HepG2 (cell line): ENCODE results near the gene RFC1. TPM values are rescaled to one million over a fixed set of nuclear protein-coding genes. Genes with fewer than 3 reads are reported as not detected.

Experiments used
- ARNTL ChIP-seq: sonication (generic); formaldehyde crosslinking; IDR thresholded peaks from 2 replicates; pipeline ENCODE4 v1.4.0; 2020; ENCODE audit warnings: mild to moderate bottlenecking, missing genetic modification reagents
- CENPT ChIP-seq: sonication (generic); formaldehyde crosslinking; IDR thresholded peaks from 2 replicates; pipeline ENCODE4 v1.8.0; 2022; ENCODE audit warnings: low read depth, mild to moderate bottlenecking, moderate library complexity, missing genetic modification reagents
- CHCHD3 ChIP-seq: sonication (generic); formaldehyde crosslinking; IDR thresholded peaks from 2 replicates; pipeline ENCODE4 v1.8.0; 2022; ENCODE audit warnings: mild to moderate bottlenecking, missing genetic modification reagents, moderate library complexity
- KMT2A ChIP-seq: sonication (generic); formaldehyde crosslinking; IDR thresholded peaks from 2 replicates; pipeline ENCODE4 v1.4.0; 2020; ENCODE audit warnings: missing genetic modification reagents
- NFKBIZ ChIP-seq: IDR thresholded peaks from 2 replicates; pipeline ENCODE4 v1.6.1; 2018; ENCODE audit warnings: missing genetic modification reagents, missing compliant biosample characterization
- NPAS2 ChIP-seq: sonication (generic); formaldehyde crosslinking; IDR thresholded peaks from 2 replicates; pipeline ENCODE4 v1.8.0; 2022; ENCODE audit warnings: mild to moderate bottlenecking, missing genetic modification reagents, borderline replicate concordance
- NR2F6 ChIP-seq, 2 experiments: IDR thresholded peaks; 2 replicates each; pipeline ENCODE4 v1.6.1; 2016; ENCODE audit warnings: antibody characterized with exemption in 1 of 2, mild to moderate bottlenecking in 1 of 2
- SP1 ChIP-seq, 2 experiments: fragments of 450-650 bp in 1 of 2; sonication (generic) in 1 of 2; formaldehyde crosslinking in 1 of 2; IDR thresholded peaks; 2 replicates each; pipeline versions ENCODE4 v1.4.0 to v1.6.1; 2016 to 2020; ENCODE audit warnings: missing genetic modification reagents in 1 of 2
- ZNF788 ChIP-seq: sonication (generic); formaldehyde crosslinking; IDR thresholded peaks from 2 replicates; pipeline ENCODE4 v1.5.0; 2020; ENCODE audit warnings: mild to moderate bottlenecking, missing genetic modification reagents, borderline replicate concordance
- ZNF792 ChIP-seq: IDR thresholded peaks from 2 replicates; pipeline ENCODE4 v1.6.1; 2016
- ZSCAN31 ChIP-seq: sonication (generic); formaldehyde crosslinking; IDR thresholded peaks from 2 replicates; pipeline ENCODE4 v1.5.0; 2020; ENCODE audit warnings: low read depth, mild to moderate bottlenecking, missing genetic modification reagents
- polyA plus RNA-seq, 8 experiments: library from polyadenylated mRNA; depleted of rRNA in 3 of 8; stranded (reverse) in 7 of 8; unstranded in 1 of 8; fragments of >200 nt; fragmentation: Illumina TruSeq in 4 of 8; extraction: Trizol in 4 of 8; gene quantifications; 2 replicates each; pipeline versions ENCODE4 v1.2.1 to v1.2.3, GENCODE V29; 2011 to 2016; ENCODE audit warnings: low read depth in 4 of 8, missing spikeins in 1 of 8, mixed read lengths in 1 of 8; ENCODE audit not compliant: insufficient read depth in 1 of 8
- total RNA-seq, 5 experiments: library from RNA; depleted of rRNA; stranded (reverse); fragments of >200 nt; fragmentation: Illumina TruSeq; extraction: Trizol; gene quantifications; 2 replicates each; pipeline ENCODE4 v1.2.3, GENCODE V29; 2016; ENCODE audit warnings: low read depth in 1 of 5
- TF ChIP-seq, protein P1 (sequence below): sonication (generic); formaldehyde crosslinking; IDR thresholded peaks from 2 replicates; pipeline ENCODE4 v1.4.0; 2020; ENCODE audit warnings: mild to moderate bottlenecking, low read depth, missing genetic modification reagents
- TF ChIP-seq, protein P2 (sequence below): sonication (generic); formaldehyde crosslinking; IDR thresholded peaks from 2 replicates; pipeline ENCODE4 v1.5.1; 2020; ENCODE audit warnings: missing genetic modification reagents, mild to moderate bottlenecking, borderline replicate concordance
- TF ChIP-seq, protein P3 (sequence below), 2 experiments: sonication (generic) in 1 of 2; formaldehyde crosslinking in 1 of 2; IDR thresholded peaks; 2 replicates each; pipeline versions ENCODE4 v1.5.1 to v1.6.1; 2011 to 2020; ENCODE audit warnings: borderline replicate concordance in 1 of 2, low read depth in 1 of 2, low read length in 1 of 2, mild to moderate bottlenecking in 1 of 2, missing genetic modification reagents in 1 of 2, moderate library complexity in 1 of 2
- TF ChIP-seq, protein P4 (sequence below): sonication (generic); formaldehyde crosslinking; IDR thresholded peaks from 2 replicates; pipeline ENCODE4 v1.5.0; 2020; ENCODE audit warnings: mild to moderate bottlenecking, missing genetic modification reagents, borderline replicate concordance

The RFC1 gene
- total and polyA plus RNA-seq, 2 of the 13 experiments (the other 11 are each of a cell fraction or from before 2014, with no cell fraction given): 15.9 to 78.8 TPM

DNA sequence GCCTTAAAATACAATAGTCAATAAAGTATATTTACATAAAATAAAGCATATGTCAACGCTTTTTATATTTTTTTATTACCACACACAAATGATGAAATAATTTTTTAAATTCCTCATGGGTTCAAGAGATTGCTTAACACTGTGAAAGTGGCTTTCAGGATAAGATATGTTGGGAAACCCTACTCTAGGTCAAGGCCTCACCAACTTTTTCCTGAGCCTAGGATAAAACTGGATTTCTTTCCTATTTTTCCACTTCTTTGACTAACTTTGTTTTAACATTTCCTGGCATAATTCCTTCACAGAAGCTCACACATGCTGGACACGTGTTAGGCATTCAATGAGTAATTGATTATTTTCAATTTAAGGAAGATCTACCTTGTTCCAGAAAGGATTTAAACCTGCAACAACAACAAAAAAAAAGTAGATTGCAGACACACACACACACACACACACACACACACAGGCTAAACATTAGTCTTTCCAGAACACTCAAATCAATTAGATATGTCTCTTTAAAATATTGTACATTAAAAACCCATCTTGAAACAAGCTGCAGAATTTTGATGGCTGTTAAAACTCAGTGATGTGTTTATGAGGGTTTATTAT is 49.6 kb upstream of the RFC1 start (continued):
- TF ChIP-seq ZSCAN31 (CRISPR knock-in tag): no peak
- no peak for TF ChIP-seq CHCHD3 (CRISPR knock-in tag)
- TF ChIP-seq, protein P1, sequence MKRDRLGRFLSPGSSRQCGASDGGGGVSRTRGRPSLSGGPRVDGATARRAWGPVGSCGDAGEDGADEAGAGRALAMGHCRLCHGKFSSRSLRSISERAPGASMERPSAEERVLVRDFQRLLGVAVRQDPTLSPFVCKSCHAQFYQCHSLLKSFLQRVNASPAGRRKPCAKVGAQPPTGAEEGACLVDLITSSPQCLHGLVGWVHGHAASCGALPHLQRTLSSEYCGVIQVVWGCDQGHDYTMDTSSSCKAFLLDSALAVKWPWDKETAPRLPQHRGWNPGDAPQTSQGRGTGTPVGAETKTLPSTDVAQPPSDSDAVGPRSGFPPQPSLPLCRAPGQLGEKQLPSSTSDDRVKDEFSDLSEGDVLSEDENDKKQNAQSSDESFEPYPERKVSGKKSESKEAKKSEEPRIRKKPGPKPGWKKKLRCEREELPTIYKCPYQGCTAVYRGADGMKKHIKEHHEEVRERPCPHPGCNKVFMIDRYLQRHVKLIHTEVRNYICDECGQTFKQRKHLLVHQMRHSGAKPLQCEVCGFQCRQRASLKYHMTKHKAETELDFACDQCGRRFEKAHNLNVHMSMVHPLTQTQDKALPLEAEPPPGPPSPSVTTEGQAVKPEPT (CRISPR knock-in tag): no peak
- TF ChIP-seq ZNF792 (CRISPR knock-in tag): no peak
- peak; percentile 85 for TF ChIP-seq NR2F6 (IDR thresholded peaks at IDR 0.05)
- peak; percentile 86 for TF ChIP-seq NR2F6 (CRISPR knock-in tag; IDR thresholded peaks at IDR 0.05)
- TF ChIP-seq, protein P2, sequence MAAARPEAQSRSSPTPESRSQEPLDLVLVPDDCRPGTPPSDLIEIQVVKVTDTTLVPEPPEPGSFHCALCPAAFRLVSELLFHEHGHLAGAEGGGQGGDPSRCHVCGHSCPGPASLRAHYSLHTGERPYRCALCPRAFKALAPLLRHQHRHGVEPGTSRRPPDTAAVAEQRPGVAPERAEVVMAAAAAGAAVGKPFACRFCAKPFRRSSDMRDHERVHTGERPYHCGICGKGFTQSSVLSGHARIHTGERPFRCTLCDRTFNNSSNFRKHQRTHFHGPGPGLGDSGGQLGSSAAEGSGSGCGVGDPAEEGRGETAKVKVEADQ (CRISPR knock-in tag): no peak
- TF ChIP-seq, protein P3, sequence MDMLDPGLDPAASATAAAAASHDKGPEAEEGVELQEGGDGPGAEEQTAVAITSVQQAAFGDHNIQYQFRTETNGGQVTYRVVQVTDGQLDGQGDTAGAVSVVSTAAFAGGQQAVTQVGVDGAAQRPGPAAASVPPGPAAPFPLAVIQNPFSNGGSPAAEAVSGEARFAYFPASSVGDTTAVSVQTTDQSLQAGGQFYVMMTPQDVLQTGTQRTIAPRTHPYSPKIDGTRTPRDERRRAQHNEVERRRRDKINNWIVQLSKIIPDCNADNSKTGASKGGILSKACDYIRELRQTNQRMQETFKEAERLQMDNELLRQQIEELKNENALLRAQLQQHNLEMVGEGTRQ (IDR thresholded peaks at IDR 0.05; ENCODE audit: low read depth, low read length): no peak
- TF ChIP-seq, protein P3 (CRISPR knock-in tag; IDR thresholded peaks at IDR 0.05; ENCODE audit: borderline replicate concordance): no peak
- no peak for TF ChIP-seq SP1 (IDR thresholded peaks at IDR 0.05)
- TF ChIP-seq SP1 (CRISPR knock-in tag; IDR thresholded peaks at IDR 0.05): no peak
- TF ChIP-seq ARNTL (CRISPR knock-in tag): no peak
- TF ChIP-seq ZNF788 (CRISPR knock-in tag): no peak
- TF ChIP-seq CENPT (CRISPR knock-in tag): no peak
- TF ChIP-seq, protein P4, sequence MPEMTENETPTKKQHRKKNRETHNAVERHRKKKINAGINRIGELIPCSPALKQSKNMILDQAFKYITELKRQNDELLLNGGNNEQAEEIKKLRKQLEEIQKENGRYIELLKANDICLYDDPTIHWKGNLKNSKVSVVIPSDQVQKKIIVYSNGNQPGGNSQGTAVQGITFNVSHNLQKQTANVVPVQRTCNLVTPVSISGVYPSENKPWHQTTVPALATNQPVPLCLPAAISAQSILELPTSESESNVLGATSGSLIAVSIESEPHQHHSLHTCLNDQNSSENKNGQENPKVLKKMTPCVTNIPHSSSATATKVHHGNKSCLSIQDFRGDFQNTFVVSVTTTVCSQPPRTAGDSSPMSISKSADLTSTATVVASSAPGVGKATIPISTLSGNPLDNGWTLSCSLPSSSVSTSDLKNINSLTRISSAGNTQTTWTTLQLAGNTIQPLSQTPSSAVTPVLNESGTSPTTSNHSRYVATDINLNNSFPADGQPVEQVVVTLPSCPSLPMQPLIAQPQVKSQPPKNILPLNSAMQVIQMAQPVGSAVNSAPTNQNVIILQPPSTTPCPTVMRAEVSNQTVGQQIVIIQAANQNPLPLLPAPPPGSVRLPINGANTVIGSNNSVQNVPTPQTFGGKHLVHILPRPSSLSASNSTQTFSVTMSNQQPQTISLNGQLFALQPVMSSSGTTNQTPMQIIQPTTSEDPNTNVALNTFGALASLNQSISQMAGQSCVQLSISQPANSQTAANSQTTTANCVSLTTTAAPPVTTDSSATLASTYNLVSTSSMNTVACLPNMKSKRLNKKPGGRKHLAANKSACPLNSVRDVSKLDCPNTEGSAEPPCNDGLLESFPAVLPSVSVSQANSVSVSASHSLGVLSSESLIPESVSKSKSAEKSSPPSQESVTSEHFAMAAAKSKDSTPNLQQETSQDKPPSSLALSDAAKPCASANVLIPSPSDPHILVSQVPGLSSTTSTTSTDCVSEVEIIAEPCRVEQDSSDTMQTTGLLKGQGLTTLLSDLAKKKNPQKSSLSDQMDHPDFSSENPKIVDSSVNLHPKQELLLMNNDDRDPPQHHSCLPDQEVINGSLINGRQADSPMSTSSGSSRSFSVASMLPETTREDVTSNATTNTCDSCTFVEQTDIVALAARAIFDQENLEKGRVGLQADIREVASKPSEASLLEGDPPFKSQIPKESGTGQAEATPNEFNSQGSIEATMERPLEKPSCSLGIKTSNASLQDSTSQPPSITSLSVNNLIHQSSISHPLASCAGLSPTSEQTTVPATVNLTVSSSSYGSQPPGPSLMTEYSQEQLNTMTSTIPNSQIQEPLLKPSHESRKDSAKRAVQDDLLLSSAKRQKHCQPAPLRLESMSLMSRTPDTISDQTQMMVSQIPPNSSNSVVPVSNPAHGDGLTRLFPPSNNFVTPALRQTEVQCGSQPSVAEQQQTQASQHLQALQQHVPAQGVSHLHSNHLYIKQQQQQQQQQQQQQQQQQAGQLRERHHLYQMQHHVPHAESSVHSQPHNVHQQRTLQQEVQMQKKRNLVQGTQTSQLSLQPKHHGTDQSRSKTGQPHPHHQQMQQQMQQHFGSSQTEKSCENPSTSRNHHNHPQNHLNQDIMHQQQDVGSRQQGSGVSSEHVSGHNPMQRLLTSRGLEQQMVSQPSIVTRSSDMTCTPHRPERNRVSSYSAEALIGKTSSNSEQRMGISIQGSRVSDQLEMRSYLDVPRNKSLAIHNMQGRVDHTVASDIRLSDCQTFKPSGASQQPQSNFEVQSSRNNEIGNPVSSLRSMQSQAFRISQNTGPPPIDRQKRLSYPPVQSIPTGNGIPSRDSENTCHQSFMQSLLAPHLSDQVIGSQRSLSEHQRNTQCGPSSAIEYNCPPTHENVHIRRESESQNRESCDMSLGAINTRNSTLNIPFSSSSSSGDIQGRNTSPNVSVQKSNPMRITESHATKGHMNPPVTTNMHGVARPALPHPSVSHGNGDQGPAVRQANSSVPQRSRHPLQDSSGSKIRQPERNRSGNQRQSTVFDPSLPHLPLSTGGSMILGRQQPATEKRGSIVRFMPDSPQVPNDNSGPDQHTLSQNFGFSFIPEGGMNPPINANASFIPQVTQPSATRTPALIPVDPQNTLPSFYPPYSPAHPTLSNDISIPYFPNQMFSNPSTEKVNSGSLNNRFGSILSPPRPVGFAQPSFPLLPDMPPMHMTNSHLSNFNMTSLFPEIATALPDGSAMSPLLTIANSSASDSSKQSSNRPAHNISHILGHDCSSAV (CRISPR knock-in tag): no peak
- no peak for TF ChIP-seq KMT2A
- no peak for TF ChIP-seq NPAS2 (CRISPR knock-in tag)
- TF ChIP-seq NFKBIZ (CRISPR knock-in tag): no peak
